Stimulated activated naive CD8-positive, alpha-beta T cell treated with anti-CD3 and anti-CD28 coated beads, Interleukin-15, Interleukin-2, amounts not matched to agents 100 ng/mL and 50 ng/mL, for 24 hours (primary cell): ENCODE results near the gene ZMYM2.
A peak's percentile ranks its signal among the peaks of the same experiment; 100 is the strongest.

Source experiments
- H3K27ac Mint-ChIP-seq: one replicate; pipeline ENCODE4 v1.8.0; 2021; ENCODE audit warnings: mild to moderate bottlenecking, mixed read lengths
- H3K27me3 Mint-ChIP-seq: one replicate; pipeline ENCODE4 v1.8.0; 2021; ENCODE audit warnings: mixed read lengths
- H3K36me3 Mint-ChIP-seq: one replicate; pipeline ENCODE4 v1.8.0; 2021; ENCODE audit warnings: low read depth, mixed read lengths
- H3K4me1 Mint-ChIP-seq: one replicate; pipeline ENCODE4 v1.8.0; 2021; ENCODE audit warnings: low read depth, mixed read lengths
- H3K4me3 Mint-ChIP-seq: one replicate; pipeline ENCODE4 v1.8.0; 2021; ENCODE audit warnings: mild to moderate bottlenecking, mixed read lengths
- H3K9me3 Mint-ChIP-seq: one replicate; pipeline ENCODE4 v1.8.0; 2021; ENCODE audit warnings: mixed read lengths

ZMYM2 gene

GRCh38 chr13:19958155-19959111 is at the start of gene ZMYM2:
Gene ZMYM2 (plus strand): TSS chr13:19958727. CDS start chr13:19993073, 34,346 bp downstream.
- peak within 1 kb of the TSS; percentile 92 for H3K4me3 Mint-ChIP-seq
- peaks cover 39% of the 10 kb centered on the region for H3K4me1 Mint-ChIP-seq
- H3K27ac Mint-ChIP-seq, result peak within 1 kb of the TSS; percentile 93
- H3K36me3 Mint-ChIP-seq, result peaks cover 11% of the 10 kb centered on the region
- H3K9me3 Mint-ChIP-seq, result no peaks in the 10 kb centered on the region
- no peaks in the 10 kb centered on the region for H3K27me3 Mint-ChIP-seq

- H3K4me3 Mint-ChIP-seq, result no peak overlapping the region
- no peaks in the 10 kb centered on the region for H3K4me1 Mint-ChIP-seq
- H3K27ac Mint-ChIP-seq, result no peak overlapping the region
- no peaks in the 10 kb centered on the region for H3K27me3 Mint-ChIP-seq
- H3K9me3 Mint-ChIP-seq, result no peaks in the 10 kb centered on the region
- H3K36me3 Mint-ChIP-seq, result no peaks in the 10 kb centered on the region
Measured at GRCh38 chr13:19910336-19911072, 48.0 kb upstream of the ZMYM2 start.

- no peaks in the 10 kb centered on the region for H3K27me3 Mint-ChIP-seq
- H3K4me1 Mint-ChIP-seq, result no peaks in the 10 kb centered on the region
- H3K27ac Mint-ChIP-seq, result no peak overlapping the region
- H3K4me3 Mint-ChIP-seq, result no peak overlapping the region
- H3K36me3 Mint-ChIP-seq, result no peaks in the 10 kb centered on the region
- no peaks in the 10 kb centered on the region for H3K9me3 Mint-ChIP-seq
Measured at GRCh38 chr13:19927117-19927748, 31.3 kb upstream of the ZMYM2 start.

- no peaks in the 10 kb centered on the region for H3K9me3 Mint-ChIP-seq
- peaks cover 22% of the 10 kb centered on the region for H3K27me3 Mint-ChIP-seq
- H3K36me3 Mint-ChIP-seq, result no peaks in the 10 kb centered on the region
- H3K27ac Mint-ChIP-seq, result no peak overlapping the region
- H3K4me3 Mint-ChIP-seq, result no peak overlapping the region
- H3K4me1 Mint-ChIP-seq, result no peaks in the 10 kb centered on the region
Measured at GRCh38 chr13:19940106-19940505, 18.4 kb upstream of the ZMYM2 start.

- H3K27me3 Mint-ChIP-seq, result peaks cover 4% of the 10 kb centered on the region
- no peaks in the 10 kb centered on the region for H3K4me1 Mint-ChIP-seq
- no peak overlapping the region for H3K4me3 Mint-ChIP-seq
- H3K36me3 Mint-ChIP-seq, result no peaks in the 10 kb centered on the region
- no peaks in the 10 kb centered on the region for H3K9me3 Mint-ChIP-seq
- no peak overlapping the region for H3K27ac Mint-ChIP-seq
Measured at GRCh38 chr13:19950374-19950773, 8.2 kb upstream of the ZMYM2 start.

GRCh38 chr13:19952850-19953249 is 5.7 kb upstream of the ZMYM2 start:
- Mint-ChIP-seq H3K27me3 (no peaks in the 10 kb centered on the region), H3K9me3 (no peaks in the 10 kb centered on the region), H3K36me3 (no peaks in the 10 kb centered on the region), H3K27ac (no peak overlapping the region), H3K4me3 (no peak overlapping the region), H3K4me1 (peaks cover 4% of the 10 kb centered on the region)

GRCh38 chr13:19955873-19956559 is 2.5 kb upstream of the ZMYM2 start:
- peaks cover 18% of the 10 kb centered on the region for H3K4me1 Mint-ChIP-seq
- H3K27me3 Mint-ChIP-seq, result no peaks in the 10 kb centered on the region
- H3K27ac Mint-ChIP-seq, result no peak overlapping the region
- H3K9me3 Mint-ChIP-seq, result no peaks in the 10 kb centered on the region
- no peak overlapping the region for H3K4me3 Mint-ChIP-seq
- H3K36me3 Mint-ChIP-seq, result no peaks in the 10 kb centered on the region

- peaks cover 11% of the 10 kb centered on the region for H3K36me3 Mint-ChIP-seq
- no peaks in the 10 kb centered on the region for H3K27me3 Mint-ChIP-seq
- peak overlapping the region; percentile 79 for H3K4me3 Mint-ChIP-seq
- H3K27ac Mint-ChIP-seq, result peak overlapping the region; percentile 70
- H3K4me1 Mint-ChIP-seq, result peaks cover 30% of the 10 kb centered on the region
- H3K9me3 Mint-ChIP-seq, result no peaks in the 10 kb centered on the region
Measured at GRCh38 chr13:19957320-19958154, 990 bp upstream of the ZMYM2 start.

GRCh38 chr13:19959141-19959830 is 759 bp downstream of the ZMYM2 start:
- Mint-ChIP-seq H3K36me3 (peaks cover 11% of the 10 kb centered on the region), H3K27me3 (no peaks in the 10 kb centered on the region), H3K4me1 (peaks cover 43% of the 10 kb centered on the region), H3K9me3 (no peaks in the 10 kb centered on the region), H3K4me3 (peak overlapping the region; percentile 92), H3K27ac (peak overlapping the region; percentile 93)

- H3K27ac Mint-ChIP-seq, result peak overlapping the region; percentile 93
- H3K36me3 Mint-ChIP-seq, result peaks cover 16% of the 10 kb centered on the region
- H3K9me3 Mint-ChIP-seq, result no peaks in the 10 kb centered on the region
- H3K4me1 Mint-ChIP-seq, result peaks cover 47% of the 10 kb centered on the region
- H3K27me3 Mint-ChIP-seq, result no peaks in the 10 kb centered on the region
- H3K4me3 Mint-ChIP-seq, result peak overlapping the region; percentile 92
Measured at GRCh38 chr13:19959831-19960652, 1.5 kb downstream of the ZMYM2 start.

GRCh38 chr13:19960653-19960976 is 2.1 kb downstream of the ZMYM2 start:
- Mint-ChIP-seq H3K27me3 (no peaks in the 10 kb centered on the region), H3K9me3 (no peaks in the 10 kb centered on the region), H3K36me3 (peaks cover 22% of the 10 kb centered on the region), H3K4me1 (peaks cover 52% of the 10 kb centered on the region), H3K4me3 (peak overlapping the region; percentile 92), H3K27ac (peak overlapping the region; percentile 93)

GRCh38 chr13:19961489-19961888 is 3.0 kb downstream of the ZMYM2 start:
- Mint-ChIP-seq H3K27me3 (no peaks in the 10 kb centered on the region), H3K4me3 (peak overlapping the region; percentile 92), H3K9me3 (no peaks in the 10 kb centered on the region), H3K36me3 (peaks cover 23% of the 10 kb centered on the region), H3K4me1 (peaks cover 52% of the 10 kb centered on the region), H3K27ac (peak overlapping the region; percentile 55)

- no peaks in the 10 kb centered on the region for H3K9me3 Mint-ChIP-seq
- H3K27ac Mint-ChIP-seq, result no peak overlapping the region
- no peaks in the 10 kb centered on the region for H3K27me3 Mint-ChIP-seq
- H3K4me1 Mint-ChIP-seq, result peaks cover 51% of the 10 kb centered on the region
- no peak overlapping the region for H3K4me3 Mint-ChIP-seq
- peaks cover 26% of the 10 kb centered on the region for H3K36me3 Mint-ChIP-seq
Measured at GRCh38 chr13:19961924-19962323, 3.4 kb downstream of the ZMYM2 start.
